ENCODE data around the gene CCDC78.

CCDC78 gene

DNA sequence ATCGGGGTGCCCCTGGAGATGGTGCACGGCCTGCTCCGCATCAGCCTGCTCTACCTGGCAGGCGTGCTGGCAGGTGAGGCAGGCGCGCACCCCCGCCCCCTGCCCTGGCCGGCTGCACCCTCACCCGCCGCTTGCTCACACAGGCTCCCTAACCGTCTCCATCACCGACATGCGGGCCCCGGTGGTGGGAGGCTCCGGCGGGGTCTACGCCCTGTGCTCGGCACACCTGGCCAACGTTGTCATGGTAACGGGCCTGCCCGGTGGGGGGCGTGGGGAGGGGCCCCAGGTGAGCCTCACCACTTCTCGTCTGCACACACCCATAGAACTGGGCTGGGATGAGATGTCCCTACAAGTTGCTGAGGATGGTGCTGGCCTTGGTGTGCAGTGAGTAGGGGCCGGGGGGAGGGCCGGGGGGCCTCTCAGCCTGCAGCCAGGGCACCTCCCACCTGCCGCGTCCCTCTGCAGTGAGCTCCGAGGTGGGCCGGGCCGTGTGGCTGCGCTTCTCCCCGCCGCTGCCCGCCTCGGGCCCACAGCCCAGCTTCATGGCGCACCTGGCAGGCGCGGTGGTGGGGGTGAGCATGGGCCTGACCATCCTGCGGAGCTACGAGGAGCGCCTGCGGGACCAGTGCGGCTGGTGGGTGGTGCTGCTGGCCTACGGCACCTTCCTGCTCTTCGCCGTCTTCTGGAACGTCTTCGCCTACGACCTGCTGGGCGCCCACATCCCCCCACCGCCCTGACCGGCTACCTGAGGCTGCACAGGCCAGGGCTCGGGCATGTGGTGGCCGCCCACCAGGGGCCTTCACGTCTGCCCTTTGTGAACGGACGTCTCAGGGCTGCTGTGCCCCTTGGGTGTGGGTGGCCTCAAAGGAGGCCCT is 48.7 kb downstream of the CCDC78 start:
- no peak for DNase-seq (ENCODE audit: low read depth)

DNA sequence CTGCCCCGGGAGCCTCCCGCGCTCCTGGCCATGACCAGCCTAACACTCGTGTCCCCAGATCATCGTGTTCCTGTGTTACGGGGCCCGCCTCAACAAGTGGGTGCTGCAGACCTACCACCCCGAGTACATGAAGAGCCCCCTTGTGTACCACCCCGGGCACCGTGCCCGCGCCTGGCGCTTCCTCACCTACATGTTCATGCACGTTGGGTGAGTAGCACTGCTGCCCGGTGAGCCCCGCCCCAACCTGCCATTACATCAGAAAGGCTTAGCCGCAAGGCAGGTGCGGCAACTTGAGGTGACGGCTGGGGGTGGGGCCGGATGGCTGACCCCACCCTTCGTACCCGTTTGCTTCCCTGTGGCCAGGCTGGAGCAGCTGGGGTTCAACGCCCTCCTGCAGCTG is 49.3 kb downstream of the CCDC78 start:
- no peak for DNase-seq (ENCODE audit: low read depth)

DNA sequence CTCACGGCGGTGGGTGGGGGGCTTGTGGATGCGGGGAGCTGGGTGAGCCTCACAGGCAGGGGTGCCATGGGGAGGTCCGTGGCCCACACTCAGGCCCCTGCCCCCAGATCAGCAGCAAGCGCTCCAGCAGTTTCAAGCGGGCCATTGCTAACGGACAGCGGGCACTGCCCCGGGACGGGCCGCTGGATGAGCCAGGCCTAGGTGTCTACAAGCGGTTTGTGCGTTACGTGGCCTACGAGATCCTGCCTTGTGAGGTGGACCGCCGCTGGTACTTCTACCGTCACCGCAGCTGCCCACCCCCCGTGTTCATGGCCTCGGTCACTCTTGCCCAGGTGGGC is 49.7 kb downstream of the CCDC78 start:
- DNase-seq (ENCODE audit: low read depth), result no peak

DNA sequence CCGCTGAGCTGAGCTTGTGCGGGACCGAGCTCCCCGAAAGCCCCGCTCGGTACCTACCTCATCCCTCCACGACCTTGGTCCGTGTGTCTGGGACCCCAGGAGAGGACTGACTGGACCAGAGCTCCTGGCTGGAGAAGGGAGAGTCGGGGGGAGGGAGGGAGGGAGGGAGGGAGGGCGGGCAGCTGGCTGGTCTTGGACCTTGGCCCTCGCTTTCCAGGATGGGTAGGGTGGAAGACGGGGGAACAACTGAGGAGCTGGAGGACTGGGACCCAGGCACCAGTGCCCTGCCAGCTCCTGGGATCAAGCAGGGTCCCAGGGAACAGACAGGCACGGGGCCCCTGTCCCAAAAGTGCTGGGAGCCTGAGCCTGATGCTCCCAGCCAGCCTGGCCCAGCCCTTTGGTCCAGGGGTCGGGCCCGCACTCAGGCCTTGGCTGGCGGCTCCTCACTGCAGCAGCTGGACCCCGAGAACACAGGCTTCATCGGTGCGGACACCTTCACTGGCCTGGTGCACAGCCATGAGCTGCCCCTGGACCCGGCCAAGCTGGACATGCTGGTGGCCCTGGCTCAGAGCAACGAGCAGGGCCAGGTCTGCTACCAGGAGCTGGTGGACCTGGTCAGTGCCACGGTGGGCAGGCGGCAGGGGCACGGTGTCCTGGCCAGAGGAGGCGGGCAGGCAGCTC is 50.2 kb downstream of the CCDC78 start:
- no peak for DNase-seq (ENCODE audit: low read depth)

DNA sequence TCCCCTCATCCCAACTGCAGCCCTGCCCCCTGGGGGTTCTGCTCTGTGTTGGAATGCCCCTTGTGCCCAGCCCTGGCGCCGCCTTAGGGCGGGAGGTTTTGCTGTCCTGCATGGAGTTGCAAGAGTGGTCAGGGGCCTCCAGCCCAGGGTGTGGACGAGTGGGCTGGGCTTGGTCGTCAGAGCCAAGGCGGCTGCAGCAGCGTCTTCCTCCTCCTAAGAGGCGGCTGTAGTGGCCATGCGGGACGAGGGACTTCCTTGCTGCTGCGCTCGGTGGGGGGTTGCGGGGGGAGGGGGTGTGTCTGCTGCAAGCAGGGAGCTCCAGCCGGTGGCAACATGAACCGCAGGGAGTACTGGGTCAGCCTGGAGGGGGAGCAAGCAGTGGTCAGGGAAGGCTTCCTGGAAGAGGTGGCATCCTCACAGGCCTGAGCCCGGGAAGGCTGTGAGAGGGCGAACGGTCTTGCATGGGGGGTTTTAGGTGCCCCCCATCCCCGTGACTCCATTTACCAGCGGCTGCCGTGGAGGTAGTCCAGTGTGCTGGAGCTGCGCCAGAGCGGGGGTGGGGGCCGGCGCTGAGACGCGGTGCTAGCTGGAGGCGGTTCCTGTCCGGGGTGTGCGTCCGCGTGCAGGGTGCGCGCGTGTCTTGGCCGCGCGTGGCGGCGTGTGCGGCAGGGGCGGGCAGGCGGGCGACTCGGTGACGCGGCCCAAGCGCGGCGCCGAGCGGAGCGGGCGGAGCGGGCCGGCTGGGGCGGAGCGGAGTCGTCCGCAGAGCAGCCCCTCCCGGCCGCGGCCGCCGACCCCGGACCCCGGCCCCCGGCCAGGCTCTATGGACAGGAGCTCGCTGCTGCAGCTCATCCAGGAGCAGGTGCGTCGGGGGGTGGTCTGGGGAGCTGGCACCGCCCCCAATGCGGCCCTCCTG is 51.0 kb downstream of the CCDC78 start, which contains the start of gene RHBDL1:
TSS of gene RHBDL1 (plus strand) at position 704 of the 916 bp plus-strand sequence. CDS start at position 824, 120 bp downstream.
- no peak for DNase-seq (ENCODE audit: low read depth)

DNA sequence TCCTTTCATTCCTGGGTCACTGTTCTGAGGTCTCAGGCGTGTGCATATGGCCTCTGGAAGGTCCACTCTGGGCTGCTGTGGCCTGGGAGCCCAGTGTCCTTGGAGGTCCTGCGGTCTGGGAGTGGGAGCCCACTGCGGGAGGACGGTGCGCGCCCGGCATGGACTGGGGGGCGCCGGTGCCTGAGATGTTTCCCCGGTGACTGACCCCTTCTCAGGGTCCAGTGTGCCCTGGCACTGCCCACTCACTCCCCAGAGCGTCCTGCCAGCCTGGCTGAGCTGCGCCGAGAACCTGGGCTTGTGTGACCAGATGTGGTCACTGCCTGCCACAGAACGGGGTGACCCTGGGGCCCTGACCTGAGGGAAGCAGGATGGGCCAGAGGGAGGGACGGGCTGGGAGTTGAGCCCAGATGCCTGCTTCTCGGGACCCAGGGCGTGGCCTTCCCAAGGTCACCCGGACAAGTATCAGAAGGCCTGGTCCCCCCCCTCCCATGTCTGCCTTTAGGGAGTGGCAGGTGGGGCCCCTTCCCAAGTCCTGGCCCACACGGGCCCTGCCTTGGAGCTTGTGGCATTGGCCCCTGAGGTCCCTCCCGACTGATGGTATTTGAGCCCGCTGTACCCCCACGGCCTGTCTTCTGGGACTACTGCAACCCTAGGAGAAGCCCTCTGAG is 51.9 kb downstream of the CCDC78 start:
- no peak for DNase-seq (ENCODE audit: low read depth)

DNA sequence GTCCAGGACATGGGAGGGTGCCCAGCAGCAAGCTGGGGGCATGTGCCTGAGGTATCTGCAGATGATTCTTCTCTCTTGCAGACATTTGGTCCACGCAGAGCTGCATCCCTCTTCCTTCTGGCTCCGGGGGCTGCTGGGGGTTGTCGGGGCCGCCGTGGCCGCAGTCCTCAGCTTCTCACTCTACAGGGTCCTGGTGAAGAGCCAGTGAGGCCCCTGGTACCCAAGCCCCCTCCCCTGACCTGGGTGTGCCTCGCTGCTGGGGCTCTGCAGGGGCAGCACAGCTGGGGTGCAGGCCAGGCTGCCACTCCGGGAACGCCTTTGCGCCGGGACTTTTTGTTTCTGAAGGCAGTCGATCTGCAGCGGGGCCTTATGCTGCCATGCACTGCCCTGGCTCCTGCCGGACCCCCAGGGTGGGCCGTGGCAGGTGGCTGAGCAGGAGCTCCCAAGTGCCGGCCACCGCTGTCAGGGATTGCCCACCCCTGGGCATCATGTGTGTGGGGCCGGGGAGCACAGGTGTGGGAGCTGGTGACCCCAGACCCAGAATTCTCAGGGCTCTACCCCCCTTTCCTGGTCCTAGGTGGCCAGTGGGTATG is 52.7 kb downstream of the CCDC78 start:
- DNase-seq (ENCODE audit: low read depth), result no peak

DNA sequence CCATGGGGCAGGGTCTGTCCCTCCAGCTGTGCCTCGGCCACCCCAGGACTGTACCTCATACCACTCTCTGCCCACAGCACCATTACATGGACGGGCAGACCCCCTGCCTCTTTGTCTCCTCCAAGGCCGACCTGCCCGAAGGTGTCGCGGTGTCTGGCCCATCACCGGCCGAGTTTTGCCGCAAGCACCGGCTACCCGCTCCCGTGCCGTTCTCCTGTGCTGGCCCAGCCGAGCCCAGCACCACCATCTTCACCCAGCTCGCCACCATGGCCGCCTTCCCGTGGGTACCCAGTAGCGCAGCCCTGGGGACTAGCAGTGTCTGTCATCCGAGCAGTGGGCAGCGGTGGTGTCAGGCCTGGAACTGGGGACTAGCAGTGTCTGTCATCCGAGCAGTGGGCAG is 53.4 kb downstream of the CCDC78 start:
- DNase-seq (ENCODE audit: low read depth), result no peak
